Stimulated activated CD8-positive, alpha-beta memory T cell treated with anti-CD3 and anti-CD28 coated beads, Interleukin-2, amount 100 ng/mL, for 48 hours (primary cell): ENCODE data around the gene TUBGCP3.
"Not testable (repeated sequence)": the region's sequence is repeated elsewhere in the genome, so short reads cannot be mapped to it uniquely, and the experiment has no call there.

Experiments used
- DNase-seq, 2 donors: peaks; one replicate each; pipeline ENCODE4 v3.0.0-alpha.2; 2020; ENCODE audit warnings: low read depth in 2 of 2

Gene TUBGCP3

GRCh38 chr13:112576768-112577167 is 11.2 kb downstream of the TUBGCP3 start:
- no peak for DNase-seq

DNA sequence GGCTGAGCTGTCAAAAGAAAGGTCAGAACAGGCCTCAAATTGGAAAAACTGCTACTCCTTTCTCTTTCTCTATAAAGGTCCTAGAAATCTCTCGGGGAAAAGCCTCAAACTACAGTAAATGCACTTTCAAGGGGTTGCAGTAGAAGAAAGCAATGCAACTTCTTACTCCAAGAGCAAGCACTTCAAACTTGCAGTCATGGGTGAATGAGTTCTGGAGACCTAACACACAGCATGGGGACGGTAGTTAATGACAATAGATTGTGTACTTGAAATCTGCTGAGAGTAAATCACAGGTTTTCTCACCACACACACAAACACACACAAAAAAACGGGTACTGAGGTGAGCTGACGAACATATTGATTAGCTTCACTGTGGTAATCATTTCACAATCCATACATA is 11.8 kb downstream of the TUBGCP3 start:
- no peak for DNase-seq

DNA sequence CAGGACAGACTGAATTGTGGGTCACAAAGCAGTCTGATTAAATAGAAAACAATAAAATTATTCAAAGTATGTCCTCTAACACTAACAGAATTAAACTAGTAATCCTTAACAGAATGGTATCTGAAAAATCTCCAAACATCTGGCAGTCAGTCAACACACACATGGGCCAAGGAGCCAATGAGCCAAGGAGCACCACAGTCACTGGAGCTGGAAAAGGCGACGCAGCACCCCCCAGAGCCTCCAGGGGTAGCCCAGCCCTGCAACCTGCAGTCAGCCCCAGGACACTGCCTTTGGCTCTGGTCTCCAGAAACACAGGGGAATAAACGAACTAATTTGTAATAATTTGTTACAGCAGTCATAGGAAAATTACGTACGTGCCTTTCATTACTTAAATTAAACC is 12.3 kb downstream of the TUBGCP3 start:
- no peak for DNase-seq

DNA sequence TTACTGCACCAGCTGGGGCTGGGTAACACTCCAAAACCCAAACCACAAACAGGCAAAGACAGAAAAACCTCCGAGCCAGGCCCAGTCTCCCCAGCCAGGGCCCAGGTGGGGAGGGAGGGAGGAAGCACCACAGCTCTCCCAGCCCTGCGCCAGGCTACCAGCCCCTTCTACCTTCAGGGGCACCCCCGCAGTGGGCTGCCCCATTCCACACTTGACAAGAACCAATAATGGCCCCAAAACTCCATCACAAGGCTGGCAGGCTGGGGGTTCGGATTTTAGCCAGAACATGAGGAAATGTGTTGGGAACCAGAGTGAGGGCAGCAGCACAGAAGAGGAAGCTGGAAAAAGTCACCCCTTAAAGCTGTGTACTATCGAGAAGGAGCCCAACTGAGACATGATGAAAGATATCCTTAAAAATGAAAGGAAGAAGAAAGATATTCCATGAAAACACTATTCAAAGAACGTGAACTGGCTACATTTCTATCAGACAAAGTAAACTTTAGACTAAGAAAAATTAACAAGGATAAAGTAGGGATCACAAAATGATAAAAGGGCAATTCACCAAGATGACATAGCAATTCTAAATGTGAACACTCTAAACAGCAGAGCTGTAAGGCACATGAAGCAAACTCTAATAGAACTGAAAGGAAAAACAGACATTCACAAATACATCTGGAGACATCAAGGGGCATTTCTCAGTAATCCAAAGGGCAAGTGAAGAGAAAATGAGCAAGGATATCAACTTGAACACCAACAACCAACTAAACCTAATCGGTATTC is 12.9 kb downstream of the TUBGCP3 start:
- DNase-seq = no peak

DNA sequence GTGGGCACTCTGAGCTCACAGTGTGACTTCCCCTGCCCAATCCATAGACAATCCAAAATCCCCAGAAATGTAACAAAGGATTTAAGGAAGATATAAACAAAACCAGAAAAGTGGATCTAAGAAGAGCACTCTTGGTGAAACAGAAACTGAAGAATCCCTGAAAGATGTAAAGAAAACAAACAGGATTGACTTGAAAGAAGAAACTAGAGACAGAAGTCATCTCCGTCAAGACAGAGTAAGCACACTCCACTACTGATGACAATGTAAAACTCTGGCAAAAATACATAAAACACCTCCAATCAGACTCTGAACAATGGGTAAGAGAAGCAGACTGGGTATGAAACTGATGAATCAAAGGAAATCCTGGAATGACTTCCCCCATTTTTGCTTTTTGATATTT is 13.5 kb downstream of the TUBGCP3 start:
- no peak for DNase-seq

- no peak for DNase-seq
Observed at GRCh38 chr13:112573710-112574109, 14.2 kb downstream of the TUBGCP3 start.

DNA sequence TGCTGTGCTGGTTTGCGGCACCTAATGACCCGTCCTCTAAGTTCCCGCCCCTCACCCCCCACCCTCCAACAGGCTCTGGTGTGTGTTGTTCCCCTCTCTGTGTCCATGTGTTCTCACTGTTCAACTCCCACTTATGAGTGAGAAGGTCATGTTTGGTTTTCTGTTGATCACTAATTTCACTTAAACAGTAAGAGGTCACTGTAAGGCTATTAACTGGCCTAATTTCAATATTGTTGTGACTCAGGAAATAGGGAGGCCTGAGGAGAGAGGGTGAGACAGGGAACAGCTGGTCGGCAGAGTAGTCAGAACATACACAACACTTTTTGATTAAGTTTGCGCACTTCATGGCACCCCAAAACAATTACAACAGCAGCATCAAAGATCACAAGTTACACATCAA is 15.6 kb downstream of the TUBGCP3 start:
- no peak for DNase-seq

- no peak for DNase-seq
Observed at GRCh38 chr13:112569821-112570220, 18.1 kb downstream of the TUBGCP3 start.

DNA sequence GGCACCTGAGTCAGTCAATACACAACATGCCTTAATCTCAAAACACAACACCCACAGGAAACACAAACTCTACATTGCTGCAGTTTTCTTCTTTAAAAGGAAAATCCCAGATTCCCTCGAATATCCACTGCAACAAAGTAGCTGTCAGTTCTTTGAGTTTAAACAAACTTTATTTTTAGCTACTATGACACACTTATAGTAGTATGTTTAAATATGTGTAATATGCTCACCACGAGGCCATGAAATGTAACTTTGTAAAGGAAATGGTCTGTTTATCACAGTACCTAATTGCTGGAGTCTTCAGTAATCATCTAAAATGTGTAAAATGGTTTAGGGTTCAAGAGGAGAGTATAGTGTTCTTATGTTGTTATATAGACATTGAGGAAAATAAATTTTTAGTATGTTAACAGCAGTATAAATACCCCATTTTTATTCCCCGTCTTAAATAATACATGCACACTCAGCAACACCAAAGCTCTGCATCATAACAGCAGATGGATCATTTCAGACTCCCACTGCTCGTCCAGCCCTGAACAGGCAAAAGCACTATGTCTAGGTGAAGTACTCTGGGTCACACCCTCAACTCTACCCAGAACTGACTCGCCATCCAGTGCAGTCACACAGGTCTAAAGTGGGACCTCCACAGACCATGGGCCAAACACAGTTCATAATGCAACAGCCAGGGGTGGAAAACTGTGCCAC is 20.6 kb downstream of the TUBGCP3 start:
- no peak for DNase-seq

DNA sequence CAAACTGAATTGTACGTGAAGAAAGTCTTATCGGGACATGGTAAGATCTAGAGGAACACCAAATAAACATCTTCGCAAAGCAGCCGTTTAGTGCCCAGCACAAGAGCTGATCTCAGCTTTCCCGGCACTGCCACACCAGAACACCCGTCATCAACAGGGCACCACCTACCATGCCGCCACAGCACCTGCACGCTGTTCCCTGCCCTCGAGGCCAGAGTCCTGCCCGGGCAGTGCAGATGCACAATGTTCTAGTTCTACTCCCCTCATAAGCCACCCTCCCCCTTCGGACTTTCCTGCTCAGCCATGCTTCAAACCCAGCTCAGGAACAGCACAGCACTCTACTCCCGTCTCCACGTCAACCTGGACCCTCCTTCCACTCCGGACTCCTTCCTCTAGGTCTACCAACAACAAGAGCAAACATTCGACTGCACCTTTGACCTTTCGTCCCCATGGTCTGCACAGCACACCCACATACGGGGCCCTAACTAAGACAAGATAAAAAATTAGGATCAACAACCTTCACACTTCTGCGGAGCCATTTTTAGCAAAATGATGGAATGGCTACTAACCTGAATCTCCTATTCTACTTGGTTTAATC is 25.1 kb downstream of the TUBGCP3 start:
- no peak for DNase-seq

- DNase-seq = no peak
Observed at GRCh38 chr13:112562254-112562653, 25.7 kb downstream of the TUBGCP3 start.

GRCh38 chr13:112561478-112561877 is 26.5 kb downstream of the TUBGCP3 start:
- DNase-seq = no peak

GRCh38 chr13:112558696-112559418 is 29.1 kb downstream of the TUBGCP3 start:
- DNase-seq = no peak

GRCh38 chr13:112556600-112556999 is 31.4 kb downstream of the TUBGCP3 start:
- no peak for DNase-seq

GRCh38 chr13:112554214-112554850 is 33.6 kb downstream of the TUBGCP3 start:
- no peak for DNase-seq

- DNase-seq = not testable (repeated sequence)
Observed at GRCh38 chr13:112548975-112549374, 39.0 kb downstream of the TUBGCP3 start.

DNA sequence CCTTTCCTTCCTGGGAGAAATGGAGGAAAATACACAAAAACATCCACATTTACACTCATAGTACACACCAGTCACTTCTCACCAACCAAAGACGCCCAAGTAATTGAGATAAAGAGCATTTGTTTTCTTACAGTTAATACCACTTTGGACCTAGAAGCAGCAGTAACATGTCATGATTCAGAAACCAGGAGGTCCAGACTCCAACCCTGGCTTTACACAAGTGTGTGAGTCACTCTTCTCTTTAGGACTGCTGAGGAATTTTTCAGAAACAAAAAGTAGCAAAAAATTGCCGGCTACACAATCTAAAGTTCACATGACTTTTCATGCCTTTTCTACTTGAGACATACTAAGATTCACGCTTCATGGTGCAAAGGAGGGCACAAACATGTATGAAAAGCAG is 42.1 kb downstream of the TUBGCP3 start:
- no peak for DNase-seq

GRCh38 chr13:112532837-112533745 is 54.9 kb downstream of the TUBGCP3 start:
- no peak for DNase-seq

DNA sequence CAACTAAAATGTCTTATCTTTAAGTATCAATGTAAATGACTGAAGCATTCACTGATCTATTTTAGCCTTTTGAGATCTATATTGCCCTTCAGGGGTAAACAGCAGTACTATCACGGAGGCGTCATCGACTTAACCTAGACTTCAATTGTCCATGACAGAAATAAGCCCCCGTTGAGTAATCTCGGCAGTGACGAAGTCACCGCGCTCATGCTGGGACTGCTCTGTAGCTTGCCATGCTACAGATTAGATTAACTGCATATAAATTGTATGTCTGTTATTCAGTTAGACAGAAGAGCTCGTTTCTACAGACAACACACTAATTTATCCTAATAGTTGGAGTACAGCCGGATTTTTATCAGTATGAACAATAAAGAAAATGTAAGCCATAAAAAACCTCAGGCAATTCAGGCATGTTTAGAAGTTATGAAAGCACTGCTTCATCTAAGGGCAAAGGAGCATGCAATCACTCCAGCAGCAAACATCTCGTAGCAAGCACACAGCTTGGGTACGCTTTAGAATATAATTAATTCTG is 56.6 kb downstream of the TUBGCP3 start:
- DNase-seq = no peak

DNA sequence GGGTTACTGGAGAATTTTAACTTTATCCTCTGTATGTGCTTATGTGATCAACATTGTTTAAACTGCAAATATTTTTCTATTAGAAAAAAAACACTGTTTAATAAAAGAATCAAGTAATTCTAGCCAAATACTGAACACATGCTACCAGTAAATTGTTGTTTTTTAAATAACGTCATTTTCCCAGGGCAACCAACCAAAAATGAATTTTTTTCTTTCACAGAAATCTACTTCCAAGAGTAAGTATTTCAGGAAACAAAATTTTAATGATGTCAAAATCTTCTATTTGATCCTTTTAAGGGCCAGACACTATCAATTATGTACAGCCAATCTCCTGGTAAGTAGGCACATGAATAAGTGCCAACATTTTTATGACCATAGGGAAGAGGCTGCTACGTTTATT is 57.1 kb downstream of the TUBGCP3 start:
- no peak for DNase-seq
